Measurements from ENCODE around the gene SPSB4.
"Not testable (repeated sequence)": the region's sequence is repeated elsewhere in the genome, so short reads cannot be mapped to it uniquely, and the experiment has no call there.

SPSB4 gene

GRCh38 chr3:141096981-141097380 lies 45.8 kb downstream of the SPSB4 start:
- no peak for DNase-seq

GRCh38 chr3:141100112-141100511 lies 49.0 kb downstream of the SPSB4 start:
- DNase-seq, result no peak

GRCh38 chr3:141100531-141101320 lies 49.6 kb downstream of the SPSB4 start:
- no peak for DNase-seq

DNA sequence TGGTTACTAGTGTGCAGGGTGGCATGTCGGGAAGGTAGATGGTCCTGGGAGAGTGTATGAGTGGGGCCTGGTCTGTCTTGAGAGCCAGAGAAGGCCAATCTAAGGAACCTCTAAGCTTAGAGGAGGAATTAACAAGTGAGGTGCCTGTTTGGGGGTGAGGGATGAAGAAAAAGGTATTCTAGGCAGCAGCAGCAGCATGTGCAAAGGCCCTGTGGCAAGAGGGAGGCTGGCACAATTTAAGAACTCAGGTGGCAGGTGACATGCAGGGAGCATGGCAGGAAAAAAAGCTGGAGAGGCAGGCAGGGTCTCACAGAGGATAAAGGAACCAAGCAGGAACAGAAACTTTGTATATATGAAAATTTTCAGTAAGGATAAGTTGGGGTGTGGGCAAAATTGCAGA lies 51.2 kb downstream of the SPSB4 start:
- no peak for DNase-seq

GRCh38 chr3:141103067-141103466 lies 51.9 kb downstream of the SPSB4 start:
- no peak for DNase-seq

GRCh38 chr3:141103503-141103902 lies 52.4 kb downstream of the SPSB4 start:
- DNase-seq, result no peak

DNA sequence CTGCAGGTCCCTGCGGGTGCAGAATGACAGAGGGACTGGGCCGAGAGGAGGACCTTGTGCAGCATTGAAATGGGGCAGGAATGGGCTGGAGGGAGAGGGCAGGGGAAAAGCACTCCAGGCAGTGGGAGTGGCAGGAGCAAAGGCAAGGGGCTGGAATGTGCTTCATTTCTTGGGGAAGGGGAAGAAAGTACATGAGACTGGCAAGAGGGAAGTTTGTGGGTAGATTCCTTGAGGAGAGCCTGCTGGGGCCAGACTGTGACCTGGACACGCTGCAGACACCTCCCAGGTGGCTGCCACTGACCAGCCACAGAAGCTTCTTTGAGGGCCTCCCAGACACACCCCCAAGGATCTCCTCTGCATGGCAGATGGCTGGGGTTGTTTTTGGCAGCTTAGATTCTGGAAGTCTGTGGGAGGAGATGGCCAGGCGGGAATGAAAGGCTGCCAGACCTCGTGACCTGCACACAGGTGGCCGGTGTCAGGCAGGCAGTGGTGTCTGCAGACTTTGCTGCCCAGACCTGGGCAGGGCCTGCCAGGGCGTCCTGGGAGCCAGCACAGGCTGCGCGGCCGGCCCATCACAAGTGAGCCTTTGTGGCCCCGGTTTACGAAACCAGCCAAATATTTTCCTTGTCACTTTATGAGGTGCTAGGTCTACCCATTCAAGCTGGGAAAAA lies 53.1 kb downstream of the SPSB4 start:
- peak in 1 of 2 experiments; percentile 11 for DNase-seq

DNA sequence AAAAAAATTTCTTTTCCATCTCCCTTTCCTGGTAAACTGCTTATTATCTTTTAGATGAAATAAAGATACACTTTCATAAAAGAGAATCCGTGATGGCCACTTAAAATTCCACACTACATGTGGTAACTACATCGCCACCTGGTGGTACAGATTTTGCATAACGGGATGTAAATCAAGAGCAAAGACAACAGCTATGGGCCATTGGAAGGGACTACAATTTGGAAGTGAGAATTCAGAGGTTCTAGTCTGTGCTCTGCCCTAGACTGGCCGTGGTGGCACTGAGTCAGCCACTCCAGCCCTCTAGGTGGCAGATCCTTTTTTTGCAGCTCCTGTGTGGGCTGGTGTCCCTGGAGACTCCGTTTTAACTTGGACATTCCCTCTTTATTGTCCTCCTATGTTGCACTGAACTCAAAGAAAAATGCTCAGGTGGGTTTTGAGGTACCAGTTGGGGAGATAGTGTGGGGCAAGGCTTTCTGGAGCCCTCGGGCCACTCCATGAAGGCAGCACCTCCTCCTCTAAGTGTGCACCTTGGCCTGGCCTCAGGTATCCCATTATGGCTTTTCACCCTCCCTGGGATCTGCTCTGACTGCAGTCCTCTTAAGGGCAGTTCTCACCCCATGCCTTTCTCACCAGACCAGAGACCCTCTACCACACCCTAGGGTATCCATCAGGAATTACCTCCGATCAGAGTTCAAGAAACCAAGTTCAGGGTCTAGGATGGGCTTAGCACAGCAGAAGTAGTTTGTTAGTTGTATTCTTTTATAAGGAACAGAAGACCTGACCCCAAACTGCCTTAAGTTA lies 54.9 kb downstream of the SPSB4 start:
- peak; percentile 71 to 82 for DNase-seq

GRCh38 chr3:141106842-141107241 lies 55.7 kb downstream of the SPSB4 start:
- no peak for DNase-seq

DNA sequence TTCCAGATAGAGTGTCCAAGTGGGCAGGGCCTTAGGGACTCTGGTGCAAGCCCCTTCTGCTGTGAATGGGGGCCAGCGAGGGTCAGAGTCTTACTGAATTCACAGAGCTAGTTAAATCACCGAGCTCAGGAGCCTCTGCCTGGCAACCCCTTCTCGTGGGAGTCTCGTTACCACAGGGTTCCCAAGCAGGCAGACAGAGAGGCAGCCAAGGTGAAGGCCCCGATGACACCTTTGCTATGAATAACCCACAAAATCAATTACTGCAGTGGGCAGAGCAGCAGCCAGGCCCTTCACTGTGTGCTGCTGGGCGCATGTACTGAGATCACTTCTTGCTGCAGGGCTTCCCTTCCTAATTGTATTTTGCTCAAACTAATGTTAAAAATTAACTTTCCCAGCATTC lies 56.9 kb downstream of the SPSB4 start:
- no peak for DNase-seq

- DNase-seq, result peak; percentile 18 to 30
Measured at GRCh38 chr3:141109751-141110150, 58.6 kb downstream of the SPSB4 start.

- no peak for DNase-seq
Measured at GRCh38 chr3:141110322-141110721, 59.2 kb downstream of the SPSB4 start.

GRCh38 chr3:141111364-141112155 lies 60.4 kb downstream of the SPSB4 start:
- DNase-seq, result no peak

DNA sequence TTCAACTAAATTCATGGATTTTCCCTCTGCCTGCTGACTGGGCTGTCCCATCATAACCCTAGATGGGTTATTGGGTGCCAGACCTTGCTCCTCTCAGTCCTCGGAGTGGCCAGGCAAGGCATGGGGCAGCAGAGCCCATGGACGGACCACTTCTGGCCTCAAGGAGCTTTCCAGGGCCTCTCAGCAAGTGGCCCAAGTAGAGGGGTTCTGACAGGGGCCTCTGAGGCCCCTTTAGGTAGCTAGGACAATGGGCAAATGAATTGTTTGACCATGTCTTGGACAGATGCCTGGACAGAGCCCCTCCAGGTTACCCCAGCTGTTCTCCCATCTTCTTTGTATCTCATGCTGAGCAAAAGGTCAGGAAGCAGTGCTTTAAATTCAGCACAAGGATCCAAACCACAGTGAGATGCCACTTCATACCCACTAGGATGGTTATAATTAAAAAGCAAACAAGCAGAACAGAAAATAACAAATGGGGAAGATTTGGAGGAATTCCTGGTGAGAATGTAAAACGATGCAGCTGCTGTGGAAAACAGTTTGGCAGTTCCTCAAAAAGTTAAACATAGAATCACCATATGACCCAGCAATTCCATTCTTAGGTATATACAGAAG lies 61.6 kb downstream of the SPSB4 start:
- no peak for DNase-seq

- DNase-seq, result not testable (repeated sequence)
Measured at GRCh38 chr3:141113680-141114079, 62.5 kb downstream of the SPSB4 start.

DNA sequence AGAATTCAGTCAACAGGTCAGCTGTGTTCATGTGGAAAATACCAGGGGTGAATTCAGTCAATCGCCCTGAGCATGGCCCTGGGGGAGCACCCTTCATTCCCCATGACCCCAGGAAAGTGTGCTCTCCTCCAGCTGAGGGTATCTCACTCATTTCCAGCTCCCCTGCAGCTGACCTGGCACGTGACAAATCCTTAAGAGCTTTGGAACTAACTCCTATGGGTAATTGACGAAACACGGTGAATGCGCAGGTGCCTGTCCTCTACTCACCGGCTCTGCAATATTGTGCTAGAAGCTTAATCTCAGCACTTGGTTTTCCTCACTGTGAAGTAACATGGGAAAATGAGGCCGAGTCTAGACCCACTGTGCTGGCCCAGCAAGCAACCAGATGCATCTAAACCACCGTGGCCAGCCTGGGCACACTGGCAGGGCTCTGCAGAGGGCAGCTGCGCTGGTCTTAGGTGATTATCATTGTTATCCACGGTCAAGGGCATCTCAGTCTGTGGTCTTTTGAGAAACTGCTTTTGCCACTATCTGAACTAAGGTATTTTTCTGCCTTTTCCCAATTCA lies 63.1 kb downstream of the SPSB4 start:
- no peak for DNase-seq

DNA sequence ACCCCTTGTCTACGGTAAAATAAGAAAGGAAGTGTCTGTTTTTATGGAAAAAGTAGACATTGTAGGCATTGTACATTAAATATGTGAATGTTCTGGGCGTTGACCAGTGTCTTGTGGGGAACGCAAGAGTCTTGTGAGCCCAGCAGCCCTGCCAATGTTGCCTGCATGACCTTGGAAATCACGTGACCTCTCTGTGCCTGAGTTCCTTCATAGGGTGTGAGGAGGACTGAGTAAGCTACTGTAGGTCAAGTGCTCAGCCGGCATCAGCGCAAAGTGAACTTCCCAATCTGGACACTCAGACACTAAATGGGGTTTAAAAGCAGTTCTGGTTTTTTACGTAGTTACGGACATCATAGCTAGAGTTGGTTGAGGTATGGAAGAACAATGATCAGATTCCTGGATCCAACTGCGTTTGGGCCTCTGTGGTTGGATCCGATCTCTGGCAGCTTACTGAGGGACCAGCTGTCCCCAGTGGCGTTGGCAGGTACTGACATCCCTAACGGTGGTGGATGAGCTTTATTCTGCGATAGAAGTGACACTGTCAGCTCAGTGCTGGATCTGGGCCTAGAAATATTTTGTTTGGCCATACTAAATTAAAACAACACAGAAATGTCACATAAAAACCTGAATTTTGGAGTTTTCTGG lies 63.8 kb downstream of the SPSB4 start:
- no peak for DNase-seq

GRCh38 chr3:141115789-141116541 lies 64.8 kb downstream of the SPSB4 start:
- DNase-seq, result no peak

DNA sequence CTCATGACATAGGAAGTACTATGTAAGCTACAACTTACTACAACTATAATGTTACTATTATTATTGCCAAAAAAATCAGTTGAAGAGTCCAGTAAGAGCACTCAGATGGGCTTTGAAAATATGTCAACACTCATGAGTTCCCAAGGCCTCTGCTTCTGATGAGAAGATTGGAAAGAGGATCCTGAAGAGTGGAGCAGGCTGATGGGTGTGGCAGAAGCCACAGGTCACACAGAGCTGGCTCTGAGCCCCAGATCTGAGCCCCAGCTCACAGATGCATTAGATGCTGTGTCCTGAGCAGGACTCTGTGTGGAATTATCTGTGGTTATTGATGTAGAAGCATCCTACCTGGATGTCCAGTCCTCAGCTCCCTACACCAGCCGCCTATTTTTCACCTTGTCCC lies 65.6 kb downstream of the SPSB4 start:
- DNase-seq, result no peak

DNA sequence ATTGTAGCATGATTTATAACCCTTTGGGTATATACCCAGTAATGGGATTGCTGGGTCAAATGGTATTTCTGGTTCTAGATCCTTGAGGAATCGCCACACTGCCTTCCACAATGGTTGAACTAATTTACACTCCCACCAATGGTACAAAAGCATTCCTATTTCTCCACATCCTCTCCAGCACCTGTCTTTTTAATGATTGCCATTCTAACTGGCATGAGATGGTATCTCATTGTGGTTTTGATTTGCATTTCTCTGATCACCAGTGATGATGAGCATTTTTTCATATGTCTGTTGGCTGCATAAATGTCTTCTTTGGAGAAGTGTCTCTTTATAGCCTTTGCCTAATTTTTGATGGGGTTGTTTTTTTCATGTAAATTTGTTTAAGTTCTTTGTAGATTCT lies 66.8 kb downstream of the SPSB4 start:
- DNase-seq, result not testable (repeated sequence)
